Measurements from ENCODE around the gene NAA60. TPM values are rescaled to one million over a fixed set of nuclear protein-coding genes. Genes with fewer than 3 reads are reported as not detected.

NAA60 gene
- total RNA-seq, result 6.4 and 34.9 TPM in 2 replicates

DNA sequence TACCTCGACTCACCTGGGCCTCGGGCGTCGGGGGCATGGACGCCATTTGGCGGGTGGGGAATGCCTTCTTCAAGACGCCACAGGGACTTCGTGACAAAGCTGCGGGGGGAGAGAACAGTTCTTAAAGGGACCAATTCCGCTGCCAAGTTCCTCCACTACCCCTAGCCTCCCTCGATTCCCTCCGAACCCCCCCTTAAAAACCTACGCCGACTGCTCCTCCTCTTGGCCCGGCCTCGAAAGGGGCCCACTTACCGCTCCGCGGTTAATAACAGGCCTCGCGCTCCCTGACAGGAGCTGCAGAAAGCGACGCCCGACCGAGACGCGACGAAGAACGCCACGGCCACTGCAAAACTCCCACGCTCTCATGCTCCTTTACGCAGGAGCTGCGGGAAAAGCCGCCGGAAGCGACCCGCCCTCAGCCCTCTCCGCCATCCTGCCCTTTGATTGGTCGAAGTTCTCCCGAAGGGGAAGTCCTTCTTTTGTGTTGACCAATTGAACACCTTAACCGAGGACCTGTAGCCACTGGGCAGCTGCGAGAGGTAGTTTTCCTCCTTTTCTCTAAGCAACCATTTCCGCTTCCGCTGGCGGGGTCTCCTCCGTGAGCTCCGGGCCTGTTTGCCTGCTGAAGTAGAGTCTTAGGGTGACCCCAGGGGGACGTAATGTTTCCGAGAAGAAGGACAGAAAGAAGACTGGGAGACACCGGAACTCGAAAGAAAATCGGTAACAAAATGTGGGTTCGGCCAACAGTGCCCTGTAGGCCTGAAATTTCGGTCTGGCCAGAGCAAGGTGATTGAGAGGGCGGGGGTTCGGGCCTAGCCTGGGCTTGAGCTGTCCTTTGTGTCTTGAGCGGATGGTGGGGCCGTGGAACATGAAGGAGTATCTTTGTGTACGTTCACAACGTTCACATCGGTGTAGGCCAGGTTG, at the start of gene NAA60, which contains the start of gene ZNF597:
NAA60 (plus strand) TSS at position 573 of the 924 bp plus-strand sequence. CDS start 32,548 bp downstream, outside the sequence.
ZNF597 (minus strand) TSS at position 397 of the 924 bp plus-strand sequence; CDS start at position 46, 351 bp downstream.
- DNase-seq (ENCODE audit: low read depth), result peak; percentile 94

DNA sequence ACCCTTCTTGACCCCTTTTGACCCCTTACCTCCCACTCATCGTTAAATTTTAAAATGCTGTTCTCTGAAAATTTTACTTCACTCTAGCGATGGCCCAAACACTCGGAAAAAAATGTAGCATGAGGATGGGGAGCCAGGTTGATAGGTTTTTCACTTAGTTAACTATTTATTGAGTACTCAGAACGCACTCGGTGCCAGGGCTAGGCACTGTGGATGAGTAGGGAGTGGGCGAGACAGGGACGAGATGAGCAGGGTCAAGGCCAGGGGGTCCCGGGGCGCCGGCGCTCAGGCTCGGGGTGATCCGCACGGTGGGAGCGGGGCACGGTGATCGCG, 43.1 kb upstream of the NAA60 start:
- DNase-seq (ENCODE audit: low read depth), result no peak

DNA sequence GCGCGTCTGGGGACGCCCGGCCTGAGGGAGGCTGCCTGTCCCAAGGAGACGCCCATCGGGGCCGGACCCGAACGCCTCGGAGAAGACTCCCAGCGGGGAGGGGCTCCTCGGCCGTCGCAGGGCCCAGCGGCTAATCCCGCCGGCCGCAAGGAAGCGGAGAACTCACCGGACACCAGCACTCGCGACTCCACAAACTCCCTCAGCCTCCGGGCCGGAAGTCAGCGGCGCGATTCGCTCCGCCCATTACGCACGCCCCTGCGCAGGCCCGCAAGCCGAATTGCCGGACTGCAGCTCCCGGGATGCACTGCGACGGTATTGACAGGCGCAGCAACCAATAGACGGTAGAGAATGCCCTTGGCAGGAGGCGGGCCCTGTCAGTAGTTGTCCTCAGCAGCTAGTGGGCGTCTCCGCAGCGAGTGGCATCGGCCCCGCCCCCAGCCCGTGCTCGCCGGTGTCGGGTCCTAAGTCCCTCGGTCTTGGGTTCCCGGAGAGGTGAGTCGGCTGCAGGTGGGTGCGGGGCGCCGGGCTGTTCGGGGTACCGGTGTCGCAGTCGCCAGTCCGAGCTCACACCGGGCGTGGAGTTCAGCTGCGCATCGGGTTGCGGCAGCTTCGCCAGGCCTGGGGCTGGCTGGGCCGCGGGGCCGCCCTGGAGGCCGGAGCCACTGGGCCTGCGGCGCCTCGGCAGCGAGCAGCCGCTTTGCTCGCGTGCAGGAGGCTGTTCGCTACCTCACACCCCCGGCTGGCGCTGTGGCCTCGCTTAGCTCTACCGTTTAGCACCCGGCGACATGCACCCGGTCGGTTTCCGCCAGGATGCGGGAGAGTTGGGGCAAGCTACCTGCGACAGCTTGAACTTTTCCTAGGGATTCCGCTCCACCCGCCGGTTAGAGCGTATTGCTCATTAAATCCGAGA, 42.4 kb upstream of the NAA60 start, which contains the start of the genes ZNF174 and ZSCAN32:
ZNF174 (plus strand) TSS at position 437 of the 910 bp plus-strand sequence. CDS start 790 bp downstream, outside the sequence.
ZSCAN32 (minus strand) TSS at position 226 of the 910 bp plus-strand sequence. CDS start 3,447 bp downstream, outside the sequence.
- peak; percentile 98 for DNase-seq (ENCODE audit: low read depth)

DNA sequence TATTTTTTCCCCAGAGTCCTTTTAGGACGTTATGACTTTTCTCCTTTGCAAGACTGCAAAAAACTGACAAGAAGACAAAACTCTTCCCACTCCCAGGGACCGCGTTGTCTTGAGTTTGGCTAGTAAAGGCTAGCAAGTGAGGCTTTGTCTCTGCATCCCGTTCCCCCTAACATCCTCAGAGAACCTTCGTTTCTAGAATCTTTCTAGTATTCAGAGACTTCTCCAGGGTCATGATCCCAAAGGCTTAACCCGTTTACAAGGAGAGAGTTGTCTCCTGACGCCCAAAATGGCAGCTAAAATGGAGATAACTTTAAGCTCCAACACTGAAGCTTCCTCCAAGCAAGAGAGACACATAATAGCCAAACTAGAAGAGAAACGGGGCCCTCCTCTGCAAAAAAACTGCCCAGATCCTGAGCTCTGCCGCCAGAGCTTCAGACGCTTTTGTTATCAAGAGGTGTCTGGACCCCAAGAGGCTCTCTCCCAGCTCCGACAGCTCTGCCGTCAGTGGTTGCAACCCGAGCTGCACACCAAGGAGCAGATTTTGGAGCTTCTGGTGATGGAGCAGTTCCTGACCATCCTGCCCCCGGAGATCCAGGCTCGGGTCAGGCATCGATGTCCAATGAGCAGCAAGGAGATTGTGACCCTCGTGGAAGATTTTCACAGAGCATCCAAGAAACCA, 41.6 kb upstream of the NAA60 start:
- DNase-seq (ENCODE audit: low read depth), result no peak

DNA sequence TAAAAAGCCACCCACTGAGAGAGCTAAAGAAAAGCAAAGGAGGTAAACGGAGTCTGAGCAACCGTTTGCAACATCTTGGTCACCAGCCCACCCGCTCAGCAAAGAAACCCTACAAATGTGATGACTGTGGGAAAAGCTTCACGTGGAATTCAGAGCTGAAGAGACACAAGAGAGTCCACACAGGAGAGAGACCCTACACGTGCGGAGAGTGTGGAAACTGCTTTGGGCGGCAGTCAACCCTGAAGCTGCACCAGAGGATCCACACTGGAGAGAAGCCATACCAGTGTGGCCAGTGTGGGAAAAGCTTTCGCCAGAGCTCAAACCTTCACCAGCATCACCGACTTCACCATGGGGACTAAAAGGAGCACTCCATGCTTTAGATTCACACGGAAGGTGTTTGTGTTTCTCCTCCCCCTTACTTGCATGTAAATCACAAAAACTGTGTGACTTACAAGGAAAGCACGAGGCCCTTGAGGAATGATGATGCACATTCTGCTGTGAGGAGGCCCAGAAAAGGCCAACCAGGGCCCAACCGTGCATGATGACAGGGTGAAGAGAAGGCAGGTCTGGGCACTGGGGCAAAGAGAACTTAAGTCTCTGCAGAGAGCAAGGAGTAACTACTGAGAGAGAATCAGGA, 34.8 kb upstream of the NAA60 start:
- no peak for DNase-seq (ENCODE audit: low read depth)

DNA sequence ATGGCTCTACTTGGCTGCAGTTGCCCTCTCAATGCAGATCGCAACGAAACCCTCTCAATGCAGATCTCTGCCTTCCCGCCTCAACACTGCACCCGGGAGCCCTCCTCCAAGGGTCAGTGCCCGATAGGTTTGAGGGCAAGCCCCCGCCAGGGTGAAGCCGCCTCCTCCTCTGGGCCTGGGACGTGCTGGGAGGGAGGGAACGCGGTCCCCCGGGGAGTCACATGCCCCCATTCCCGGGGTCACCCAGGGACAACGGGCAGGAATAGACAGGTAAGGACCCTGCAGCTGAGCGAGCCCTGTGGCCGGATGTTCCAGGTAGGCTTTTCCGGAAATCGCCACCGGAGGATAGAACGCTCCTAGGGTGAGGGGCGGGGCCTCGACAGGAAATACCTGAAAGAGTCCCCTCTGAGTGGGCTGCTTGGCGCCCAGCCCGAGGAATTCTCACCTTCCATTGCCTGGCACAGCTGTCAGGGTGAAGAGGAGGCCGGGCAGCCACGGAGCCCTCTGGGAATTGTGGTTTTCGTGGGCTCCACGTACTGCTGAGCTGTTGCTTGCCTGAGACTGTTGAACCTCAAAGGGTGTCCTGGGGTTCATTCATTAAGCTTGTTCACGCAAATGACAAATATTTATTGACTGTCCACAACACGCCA, 29.6 kb upstream of the NAA60 start:
- DNase-seq (ENCODE audit: low read depth), result no peak

DNA sequence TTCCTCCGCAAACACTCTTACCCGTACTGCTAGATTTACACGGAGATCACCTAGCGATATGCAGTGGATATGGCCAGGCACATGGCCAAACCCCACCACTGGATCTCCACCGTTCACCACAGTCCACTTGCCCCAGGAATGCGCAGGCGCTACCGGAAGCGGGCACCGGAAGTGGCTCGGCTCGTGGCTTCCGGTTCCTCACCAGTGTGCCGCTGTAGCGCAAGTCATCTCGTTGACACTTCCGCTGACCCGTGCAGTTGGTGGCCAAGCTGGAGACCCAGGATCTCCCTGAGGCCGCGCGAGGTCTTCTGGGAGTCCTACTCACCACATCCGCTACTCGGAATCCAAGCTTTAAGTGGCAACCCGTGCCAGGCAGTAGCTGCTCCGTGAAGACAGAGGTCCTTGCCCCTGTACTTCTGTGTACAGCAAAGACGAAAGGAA, 11.7 kb upstream of the NAA60 start:
- DNase-seq (ENCODE audit: low read depth), result peak; percentile 7

DNA sequence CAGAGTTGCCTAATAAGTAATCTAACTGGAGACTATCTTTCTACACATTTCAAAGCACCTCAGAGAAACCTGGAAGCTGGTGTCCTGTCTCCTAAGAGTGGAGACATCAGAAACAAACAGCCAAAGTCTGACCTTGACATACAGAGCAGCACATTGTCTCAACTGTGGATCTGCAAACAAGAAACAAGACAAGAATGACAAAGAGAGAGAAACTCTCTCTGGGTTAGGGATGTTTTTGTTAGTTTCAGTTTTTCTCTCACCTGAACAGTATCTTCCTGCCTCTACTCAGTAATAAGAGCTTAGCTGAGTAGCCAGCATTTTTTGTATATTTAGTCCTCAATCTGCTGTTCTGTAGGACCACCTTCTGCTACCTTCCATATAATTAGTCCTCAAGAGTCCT, 9.1 kb upstream of the NAA60 start:
- no peak for DNase-seq (ENCODE audit: low read depth)

DNA sequence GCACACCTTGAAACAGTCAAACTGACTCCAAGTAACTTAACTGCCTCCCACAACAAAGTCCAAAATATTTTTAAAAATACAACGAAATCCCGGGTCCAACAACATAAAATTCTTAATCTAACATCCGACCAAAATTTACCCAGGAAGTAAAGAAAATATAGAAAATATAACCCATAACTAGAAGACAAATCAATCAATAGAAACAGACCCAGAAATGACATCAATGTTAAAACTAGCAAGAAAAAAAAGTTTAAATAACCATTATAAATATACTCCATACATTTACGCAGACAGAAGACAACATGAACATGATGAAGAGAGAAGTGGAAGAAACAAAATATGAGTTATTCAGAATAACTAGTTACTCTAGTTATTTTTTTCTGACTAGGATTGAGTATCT, 3.8 kb upstream of the NAA60 start:
- no peak for DNase-seq (ENCODE audit: low read depth)

DNA sequence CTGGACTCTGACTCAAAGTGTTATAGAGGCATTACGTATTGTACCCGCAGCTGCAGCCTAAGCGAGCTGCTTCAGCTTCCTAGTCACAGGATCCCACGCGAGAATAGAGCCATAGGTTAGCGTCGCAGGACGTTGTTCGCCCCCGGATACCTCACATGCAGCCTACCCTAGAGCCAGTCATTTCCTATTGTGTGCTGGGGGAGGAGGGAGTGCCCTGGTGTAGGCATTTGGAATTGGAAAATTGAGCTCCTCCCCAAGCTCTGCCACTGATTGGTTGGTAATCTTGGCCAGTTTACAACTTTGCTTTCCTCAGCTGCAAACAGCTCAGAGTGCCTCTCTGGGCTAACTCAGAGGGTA, 530 bp downstream of the NAA60 start:
- peak; percentile 71 for DNase-seq (ENCODE audit: low read depth)

DNA sequence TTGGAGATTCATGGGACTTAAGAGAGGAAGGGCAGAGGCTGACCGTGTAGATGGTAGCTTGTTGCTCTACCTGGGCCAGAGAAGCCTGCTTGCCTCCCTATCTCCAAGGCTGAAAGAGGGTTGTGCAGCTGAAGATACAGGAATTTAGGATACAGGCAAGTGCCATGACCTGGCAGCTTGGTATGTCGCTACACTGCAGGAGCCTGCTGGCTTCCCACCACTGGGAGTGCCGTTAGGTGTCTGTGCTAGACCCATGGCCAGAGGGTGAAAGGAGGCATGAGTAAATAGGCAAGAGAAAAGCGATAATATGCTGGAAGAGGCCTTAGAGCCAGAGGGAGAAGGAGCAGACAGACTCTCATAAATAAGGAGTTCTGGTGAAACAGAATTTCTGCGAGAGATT, 10.6 kb downstream of the NAA60 start:
- no peak for DNase-seq (ENCODE audit: low read depth)

DNA sequence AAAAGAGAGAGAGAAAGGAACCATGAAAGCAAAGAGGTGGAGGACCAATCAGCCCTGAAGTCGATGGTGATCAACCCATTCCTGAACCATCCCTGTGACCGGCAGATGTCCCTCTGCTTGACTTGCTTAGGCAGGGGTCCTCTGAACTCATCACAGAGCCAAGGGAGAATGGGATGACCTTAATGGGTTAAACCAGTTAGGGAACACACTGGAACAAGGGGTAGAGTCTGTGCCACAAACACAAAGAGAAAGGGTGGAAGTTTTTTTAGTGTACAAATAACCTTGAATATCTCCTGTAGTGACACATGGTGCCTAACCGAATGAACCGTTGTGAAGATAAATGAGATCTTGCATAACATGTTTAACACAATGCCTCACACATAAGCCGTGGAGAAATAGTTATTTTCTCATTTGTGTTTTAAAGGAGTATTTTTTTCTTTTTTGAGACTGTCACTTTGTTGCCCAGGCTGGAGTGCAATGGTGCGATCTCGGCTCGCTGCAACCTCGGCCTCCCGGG, 11.2 kb downstream of the NAA60 start:
- DNase-seq (ENCODE audit: low read depth), result no peak

DNA sequence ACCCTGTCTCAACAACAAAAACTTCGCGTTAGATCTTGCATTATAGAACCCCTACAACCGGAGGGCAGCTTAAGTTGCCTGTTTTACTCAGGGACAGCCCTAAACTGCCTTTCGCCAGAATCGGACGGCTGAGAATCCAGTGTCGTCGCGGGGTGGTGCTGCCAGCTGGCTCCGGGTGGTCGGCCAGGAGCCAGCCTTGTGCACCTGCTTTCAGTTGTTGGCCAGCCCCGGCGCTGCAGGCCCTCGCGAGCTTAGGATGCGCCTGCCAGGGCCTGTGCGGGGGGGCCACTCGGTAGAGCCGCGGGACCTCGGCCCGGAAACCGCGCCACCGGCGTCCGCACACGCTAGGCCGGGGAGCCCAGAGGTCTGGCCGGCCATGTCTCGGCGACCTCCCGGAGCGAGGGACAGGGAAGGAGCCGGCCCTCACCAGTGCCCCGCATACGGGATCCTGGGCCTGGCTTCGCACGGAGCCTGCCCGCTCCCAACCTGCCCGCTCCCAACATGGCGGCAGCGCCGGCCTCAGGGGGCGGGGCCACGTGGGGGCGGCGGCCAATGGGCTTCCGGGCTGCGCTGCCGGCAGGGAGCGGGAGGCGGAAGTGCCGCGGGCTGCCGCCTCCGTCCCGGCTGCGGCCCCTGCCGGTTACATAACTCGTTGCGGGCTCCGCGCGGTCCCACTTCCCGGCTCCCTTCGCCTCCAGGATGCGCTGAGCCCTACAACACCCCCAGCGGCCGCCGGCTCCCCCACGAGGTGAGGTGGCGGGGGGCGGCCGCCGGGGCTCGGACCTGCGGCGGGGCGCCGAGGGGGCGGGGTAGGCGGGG, 14.2 kb downstream of the NAA60 start:
- DNase-seq (ENCODE audit: low read depth), result peak; percentile 52

DNA sequence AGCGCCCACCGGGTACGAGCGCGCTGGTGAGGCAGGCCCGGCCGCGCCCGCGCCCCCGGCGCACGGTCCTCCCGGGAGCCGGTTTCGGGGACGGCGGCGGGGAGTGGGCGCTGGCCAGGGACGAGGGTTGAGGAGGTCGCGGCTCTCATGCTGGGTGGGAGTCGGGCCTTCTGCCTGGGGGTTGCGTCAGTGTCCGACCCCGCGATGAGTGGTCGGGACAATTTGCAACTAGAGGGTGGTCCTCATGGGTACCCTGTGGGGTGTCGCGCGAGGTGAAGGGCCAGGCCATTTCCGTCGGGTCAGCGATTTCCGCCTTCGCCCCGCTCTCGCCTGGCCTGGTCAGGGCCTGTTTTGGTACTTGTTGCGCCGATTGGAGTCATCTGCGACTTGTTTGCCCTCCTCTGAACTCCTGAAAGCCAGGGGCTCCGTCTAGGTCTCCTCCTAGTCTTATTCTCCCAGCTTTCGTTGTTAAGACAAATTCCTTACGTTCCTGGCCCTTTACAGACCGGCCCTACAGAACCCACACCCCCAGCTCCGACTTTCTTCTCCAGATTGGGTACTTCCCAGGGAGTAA, 14.9 kb downstream of the NAA60 start:
- DNase-seq (ENCODE audit: low read depth), result peak; percentile 36

DNA sequence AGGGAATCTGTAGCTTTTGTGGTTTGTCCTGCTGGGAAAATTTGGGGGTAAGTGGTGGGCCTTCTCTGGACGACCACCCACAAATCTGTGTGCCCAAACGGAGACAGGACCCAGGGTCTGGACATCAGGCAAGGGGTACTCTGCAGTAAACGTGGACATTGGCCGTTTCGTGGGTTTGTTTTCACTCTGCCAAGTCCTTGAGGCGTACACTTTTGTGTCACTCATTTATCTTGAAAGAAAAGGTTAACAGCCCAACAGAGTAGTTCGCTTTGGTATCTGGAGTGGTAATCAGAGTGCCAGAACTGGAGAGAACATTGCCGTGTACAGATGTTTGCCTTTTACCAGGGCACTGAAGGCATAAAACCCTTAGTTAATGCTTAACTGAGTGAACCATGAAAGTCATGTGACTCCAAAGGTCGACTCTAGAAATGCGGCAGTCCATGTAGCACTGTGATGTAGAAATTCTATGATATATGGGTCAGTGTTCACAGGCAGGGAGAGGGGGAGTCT, 15.4 kb downstream of the NAA60 start:
- peak; percentile 94 for DNase-seq (ENCODE audit: low read depth)

DNA sequence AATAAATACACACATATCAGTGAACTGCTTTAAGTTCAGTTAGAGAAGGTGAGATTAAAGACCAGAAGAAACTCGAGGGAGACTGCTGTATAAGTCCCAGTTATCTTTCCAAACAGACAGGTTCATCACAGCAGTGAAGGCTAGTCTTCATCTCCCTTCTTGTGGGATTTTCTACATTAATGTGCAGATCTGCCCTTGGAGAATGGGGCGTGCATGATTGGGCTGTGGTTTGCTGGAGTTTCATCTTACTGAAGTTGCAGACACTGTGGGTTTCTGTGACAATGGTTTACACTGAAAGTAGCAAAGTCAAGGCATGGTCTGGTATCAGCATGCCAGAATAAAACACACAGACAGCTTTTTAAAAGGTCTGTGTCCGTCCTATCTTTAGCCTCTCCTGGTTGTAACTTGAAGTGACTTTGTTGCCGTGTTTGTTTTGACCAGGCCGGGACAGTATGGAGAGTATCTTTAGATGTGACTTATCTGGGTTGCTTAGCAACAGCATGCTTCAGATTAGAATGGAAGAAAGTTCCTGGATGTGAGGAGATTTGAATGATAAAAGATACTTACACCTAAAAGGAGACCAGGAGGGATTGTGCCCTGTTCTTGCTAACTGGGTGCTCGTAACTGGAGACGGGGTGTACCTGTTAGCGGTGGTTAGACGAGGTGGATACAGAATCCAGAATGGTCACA, 16.1 kb downstream of the NAA60 start:
- DNase-seq (ENCODE audit: low read depth), result peak; percentile 27

DNA sequence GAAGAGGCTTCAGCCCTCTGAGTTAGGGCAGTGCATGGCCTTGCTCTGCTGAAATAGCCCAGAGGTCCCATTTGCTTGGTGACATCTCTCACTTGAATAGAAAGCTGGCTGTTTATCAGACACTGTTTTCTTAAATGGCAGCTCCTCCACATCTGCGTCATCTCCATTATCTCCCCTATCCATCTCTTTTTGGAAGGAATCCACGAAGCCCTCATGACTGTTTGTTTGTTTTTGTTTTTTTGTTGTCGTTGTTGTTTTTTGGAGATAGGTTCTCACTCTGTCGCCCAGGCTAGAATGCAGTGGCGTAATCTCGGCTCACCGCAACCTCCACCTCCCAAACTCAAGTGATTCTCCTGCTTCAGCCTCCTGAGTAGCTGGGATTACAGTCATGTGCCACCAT, 16.6 kb downstream of the NAA60 start:
- no peak for DNase-seq (ENCODE audit: low read depth)

DNA sequence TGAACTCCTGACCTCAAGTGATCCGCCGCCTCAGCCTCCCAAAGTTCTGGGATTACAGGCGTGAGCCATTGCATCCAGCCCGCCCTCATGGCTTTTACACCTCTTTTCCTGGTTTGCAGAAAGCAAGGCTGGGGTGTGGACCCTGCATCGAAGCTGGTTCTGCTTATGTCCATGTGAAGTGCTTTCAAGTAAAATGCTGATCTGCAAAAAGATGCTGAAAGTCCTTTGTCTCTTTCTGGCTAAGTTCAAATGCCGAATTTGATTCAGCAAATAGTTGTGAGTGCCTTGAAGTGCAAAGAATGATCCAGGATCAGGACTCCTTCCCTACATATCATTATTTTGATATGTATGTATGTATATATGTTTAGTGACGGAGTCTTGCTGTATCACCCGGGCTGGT, 17.1 kb downstream of the NAA60 start:
- DNase-seq (ENCODE audit: low read depth), result no peak

All from renal cortical epithelial cell (primary cell).